Measurements from ENCODE around the gene TACR1. TPM values are rescaled to one million over a fixed set of nuclear protein-coding genes. Genes with fewer than 3 reads are reported as not detected.

The TACR1 gene
- total RNA-seq, 4 donors from 2014 or later: 1.1 to 5.6 TPM; not detected in 2

DNA sequence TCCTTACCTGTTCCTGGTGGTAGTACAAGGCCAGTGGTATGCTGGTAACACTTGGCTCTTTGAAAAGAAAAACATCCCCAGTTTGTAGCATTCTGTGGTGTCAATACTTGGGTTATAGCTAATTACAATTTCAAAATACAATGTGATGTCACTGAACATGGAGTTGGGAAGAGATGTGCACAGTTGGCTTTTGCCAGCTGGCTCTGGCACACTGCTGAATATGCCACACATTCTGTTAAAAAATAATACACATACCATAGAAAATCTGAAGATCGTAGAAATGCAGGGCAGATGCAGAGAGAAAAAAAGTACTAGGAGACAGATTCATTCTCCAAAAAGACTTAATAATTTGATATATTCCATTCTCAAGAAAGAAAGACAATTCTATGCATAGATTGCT lies 101.5 kb downstream of the TACR1 start:
- no peak overlapping the region for H3K4me3 ChIP-seq
- H3K36me3 ChIP-seq: no peaks in the 10 kb centered on the region
- no peaks in the 10 kb centered on the region for H3K27me3 ChIP-seq
- TF ChIP-seq, protein P1, sequence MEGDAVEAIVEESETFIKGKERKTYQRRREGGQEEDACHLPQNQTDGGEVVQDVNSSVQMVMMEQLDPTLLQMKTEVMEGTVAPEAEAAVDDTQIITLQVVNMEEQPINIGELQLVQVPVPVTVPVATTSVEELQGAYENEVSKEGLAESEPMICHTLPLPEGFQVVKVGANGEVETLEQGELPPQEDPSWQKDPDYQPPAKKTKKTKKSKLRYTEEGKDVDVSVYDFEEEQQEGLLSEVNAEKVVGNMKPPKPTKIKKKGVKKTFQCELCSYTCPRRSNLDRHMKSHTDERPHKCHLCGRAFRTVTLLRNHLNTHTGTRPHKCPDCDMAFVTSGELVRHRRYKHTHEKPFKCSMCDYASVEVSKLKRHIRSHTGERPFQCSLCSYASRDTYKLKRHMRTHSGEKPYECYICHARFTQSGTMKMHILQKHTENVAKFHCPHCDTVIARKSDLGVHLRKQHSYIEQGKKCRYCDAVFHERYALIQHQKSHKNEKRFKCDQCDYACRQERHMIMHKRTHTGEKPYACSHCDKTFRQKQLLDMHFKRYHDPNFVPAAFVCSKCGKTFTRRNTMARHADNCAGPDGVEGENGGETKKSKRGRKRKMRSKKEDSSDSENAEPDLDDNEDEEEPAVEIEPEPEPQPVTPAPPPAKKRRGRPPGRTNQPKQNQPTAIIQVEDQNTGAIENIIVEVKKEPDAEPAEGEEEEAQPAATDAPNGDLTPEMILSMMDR (IDR thresholded peaks at IDR 0.05): no peak
- TF ChIP-seq POLR2A (IDR thresholded peaks at IDR 0.05): no peak
- no peaks in the 10 kb centered on the region for H3K9me3 ChIP-seq
- no peak for DNase-seq
- H3K27ac ChIP-seq: no peak overlapping the region
- no peaks in the 10 kb centered on the region for H3K4me1 ChIP-seq

DNA sequence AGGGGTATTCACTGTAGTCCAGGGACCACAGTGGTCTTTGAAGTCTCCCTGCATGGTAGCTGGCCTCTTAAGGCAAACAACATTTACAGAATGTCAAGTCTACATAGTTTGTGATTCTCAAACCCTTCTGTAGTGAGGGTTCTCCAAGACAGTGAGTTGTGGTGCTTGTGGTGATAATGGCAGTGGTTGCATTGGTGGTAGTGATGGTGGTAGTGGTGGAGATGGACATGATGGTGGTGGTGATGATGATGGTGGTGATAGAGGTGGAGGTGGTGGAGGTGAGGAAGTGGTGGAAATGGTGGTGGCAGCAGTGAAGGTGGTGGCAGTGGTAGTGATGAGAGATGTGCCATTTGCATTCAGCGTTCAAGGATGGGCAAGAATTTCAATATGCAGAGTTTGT lies 104.9 kb downstream of the TACR1 start:
- H3K4me3 ChIP-seq: no peak overlapping the region
- no peaks in the 10 kb centered on the region for H3K27me3 ChIP-seq
- H3K27ac ChIP-seq: no peak overlapping the region
- no peak for TF ChIP-seq POLR2A (IDR thresholded peaks at IDR 0.05)
- TF ChIP-seq, protein P1 (IDR thresholded peaks at IDR 0.05): no peak
- no peaks in the 10 kb centered on the region for H3K4me1 ChIP-seq
- H3K9me3 ChIP-seq: no peaks in the 10 kb centered on the region
- no peaks in the 10 kb centered on the region for H3K36me3 ChIP-seq
- DNase-seq: no peak

DNA sequence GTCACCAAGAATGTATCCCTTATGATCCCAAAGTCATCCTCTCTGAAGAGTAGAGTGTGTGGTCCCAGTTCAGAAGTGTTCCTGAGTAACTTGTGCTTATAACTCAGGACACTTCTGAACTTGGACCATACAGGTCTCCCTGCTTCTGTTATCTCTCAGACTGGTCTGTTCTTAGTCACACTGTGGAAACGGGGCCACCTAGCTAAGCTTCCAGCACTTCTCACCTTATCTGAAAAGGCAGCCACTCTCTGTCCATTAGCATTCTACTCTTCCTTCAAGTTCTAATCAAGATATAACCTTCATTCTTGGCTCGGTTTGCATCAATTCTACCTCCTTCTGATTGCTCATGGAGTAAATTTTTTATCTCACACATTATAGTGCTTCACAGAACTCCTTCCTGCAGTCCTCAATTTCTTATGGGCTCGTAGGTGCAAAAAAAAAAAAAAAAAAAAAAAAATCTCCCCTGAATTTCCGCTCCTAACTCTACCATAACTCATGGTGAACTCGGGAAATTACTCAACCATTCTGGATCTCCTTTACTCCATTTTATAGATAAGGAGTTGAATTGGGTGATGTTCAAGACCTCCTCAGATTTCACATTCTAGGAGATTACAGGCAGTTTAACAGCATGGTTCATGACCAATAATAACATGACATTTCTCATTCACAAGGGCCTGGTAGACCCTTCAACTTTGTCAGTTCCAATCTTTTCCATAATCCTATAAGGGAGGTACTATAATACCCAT lies 108.4 kb downstream of the TACR1 start:
- TF ChIP-seq POLR2A (IDR thresholded peaks at IDR 0.05): no peak
- TF ChIP-seq, protein P1 (IDR thresholded peaks at IDR 0.05): no peak
- Histone ChIP-seq H3K36me3 (no peaks in the 10 kb centered on the region), H3K9me3 (no peaks in the 10 kb centered on the region), H3K27ac (no peak overlapping the region), H3K4me1 (no peaks in the 10 kb centered on the region), H3K27me3 (no peaks in the 10 kb centered on the region), H3K4me3 (no peak overlapping the region)
- no peak for DNase-seq

DNA sequence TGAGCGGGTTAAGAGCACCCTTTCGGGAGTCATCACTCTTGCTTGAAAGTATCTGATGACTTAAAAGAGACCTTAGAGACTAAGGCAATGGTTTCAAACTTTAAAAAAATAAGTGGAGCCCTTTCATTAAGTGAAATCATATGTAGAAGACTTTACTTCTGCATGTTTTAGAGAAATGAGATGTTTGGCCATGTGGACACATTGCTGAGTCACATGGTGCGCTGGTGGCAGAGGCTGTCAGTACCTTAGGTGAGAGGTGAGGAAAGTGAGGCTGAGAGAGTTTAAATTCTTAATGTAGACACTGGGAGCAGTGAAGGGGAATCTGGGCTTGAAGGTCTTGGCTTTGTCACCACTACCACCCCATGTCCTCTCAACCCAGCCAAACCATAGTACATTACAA lies 109.8 kb downstream of the TACR1 start:
- no peak for DNase-seq
- Histone ChIP-seq H3K27ac (no peak overlapping the region), H3K36me3 (no peaks in the 10 kb centered on the region), H3K27me3 (no peaks in the 10 kb centered on the region), H3K4me1 (no peaks in the 10 kb centered on the region), H3K9me3 (no peaks in the 10 kb centered on the region), H3K4me3 (no peak overlapping the region)
- no peak for TF ChIP-seq POLR2A (IDR thresholded peaks at IDR 0.05)
- TF ChIP-seq, protein P1 (IDR thresholded peaks at IDR 0.05): no peak

DNA sequence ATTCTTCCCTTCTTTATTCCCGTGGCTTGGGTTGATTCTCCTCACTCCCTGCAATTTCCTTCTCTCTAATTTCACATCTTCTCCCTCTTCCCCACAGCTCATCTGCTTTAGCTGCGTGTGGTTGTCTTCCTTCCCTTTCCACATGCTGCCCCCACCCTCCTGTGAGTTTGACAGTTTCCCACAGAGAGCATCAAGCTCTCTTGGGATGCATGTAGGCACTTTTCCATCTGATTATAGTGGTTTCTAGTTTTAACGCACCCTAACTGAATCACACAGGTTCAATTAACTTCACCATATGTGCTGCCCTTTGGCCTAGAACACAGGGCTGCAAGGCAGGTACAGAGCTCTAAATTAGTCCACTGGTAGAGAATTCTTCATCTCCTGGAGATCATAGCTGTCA lies 110.5 kb downstream of the TACR1 start:
- TF ChIP-seq POLR2A (IDR thresholded peaks at IDR 0.05): no peak
- TF ChIP-seq, protein P1 (IDR thresholded peaks at IDR 0.05): no peak

More for the DNA sequence above, 110.5 kb downstream of the TACR1 start:
- H3K27ac ChIP-seq: no peak overlapping the region
- no peaks in the 10 kb centered on the region for H3K4me1 ChIP-seq
- H3K9me3 ChIP-seq: no peaks in the 10 kb centered on the region
- no peak overlapping the region for H3K4me3 ChIP-seq
- H3K36me3 ChIP-seq: no peaks in the 10 kb centered on the region
- no peaks in the 10 kb centered on the region for H3K27me3 ChIP-seq
- no peak for DNase-seq

Measured in Peyer's patch (tissue), 4 donors.